ENCODE measurements around the gene ARID5B. TPM values are rescaled to one million over a fixed set of nuclear protein-coding genes. Genes with fewer than 3 reads are reported as not detected.

The ARID5B gene
- total RNA-seq, 1 experiment from 2014 or later, result 168 TPM

- Mint-ChIP-seq H3K4me3 (ENCODE audit: unreplicated experiment) (no peak overlapping the region), H3K27ac (ENCODE audit: unreplicated experiment) (no peak overlapping the region), H3K36me3 (ENCODE audit: insufficient read depth, unreplicated experiment) (peaks cover 98% of the 10 kb centered on the region), H3K4me1 (ENCODE audit: low read depth, unreplicated experiment) (peaks cover 77% of the 10 kb centered on the region), H3K27me3 (ENCODE audit: insufficient read depth, unreplicated experiment) (no peaks in the 10 kb centered on the region), H3K9me3 (ENCODE audit: unreplicated experiment) (no peaks in the 10 kb centered on the region)
- ChIA-PET CTCF (no interaction called here), POLR2A (interaction anchor here (1.2 kb wide), 1 partner anchor 19 kb away, joined by 3 read pairs; no protein-coding TSS in a partner anchor)
- no peak for DNase-seq
- peaks cover 37% of the 10 kb centered on the region for H3K4me1 ChIP-seq
- H3K4me3 ChIP-seq (ENCODE audit: low read depth, low read length), result no peak overlapping the region
- H3K36me3 ChIP-seq (ENCODE audit: control insufficient read depth, insufficient read depth, low read length), result peaks cover 15% of the 10 kb centered on the region
- no TSS peak for BruUV-seq (replicated peaks)
- no peaks in the 10 kb centered on the region for H3K27me3 ChIP-seq (replicated peaks; ENCODE audit: control insufficient read depth, insufficient read depth, low read length)
- no peaks in the 10 kb centered on the region for H3K9me3 ChIP-seq
- intact Hi-C loops (cut with micrococcal nuclease; ENCODE audit: unreplicated experiment), result no loop called here
- TF ChIP-seq CTCF (IDR thresholded peaks at IDR 0.05; ENCODE audit: insufficient read depth in 1 of 2, low read depth in 1 of 2, low read length in 1 of 2, severe bottlenecking in 1 of 2, unreplicated experiment in 1 of 2), result no peak
Observed at GRCh38 chr10:62005687-62006086, 104.2 kb downstream of the ARID5B start.

- ChIA-PET CTCF (no interaction called here), POLR2A (no interaction called here)
- no TSS peak for BruUV-seq (replicated peaks)
- Histone ChIP-seq H3K4me1 (peaks cover 46% of the 10 kb centered on the region), H3K9me3 (no peaks in the 10 kb centered on the region), H3K4me3 (ENCODE audit: low read depth, low read length) (no peak overlapping the region), H3K36me3 (ENCODE audit: control insufficient read depth, insufficient read depth, low read length) (peaks cover 9% of the 10 kb centered on the region; the same call in 1 of the 2 replicates), H3K27me3 (replicated peaks; ENCODE audit: control insufficient read depth, insufficient read depth, low read length) (no peaks in the 10 kb centered on the region)
- Mint-ChIP-seq H3K36me3 (ENCODE audit: insufficient read depth, unreplicated experiment) (peaks cover 98% of the 10 kb centered on the region), H3K27ac (ENCODE audit: unreplicated experiment) (no peak overlapping the region), H3K27me3 (ENCODE audit: insufficient read depth, unreplicated experiment) (no peaks in the 10 kb centered on the region), H3K4me1 (ENCODE audit: low read depth, unreplicated experiment) (peaks cover 77% of the 10 kb centered on the region), H3K9me3 (ENCODE audit: unreplicated experiment) (no peaks in the 10 kb centered on the region), H3K4me3 (ENCODE audit: unreplicated experiment) (no peak overlapping the region)
- no peak for TF ChIP-seq CTCF (IDR thresholded peaks at IDR 0.05; ENCODE audit: insufficient read depth in 1 of 2, low read depth in 1 of 2, low read length in 1 of 2, severe bottlenecking in 1 of 2, unreplicated experiment in 1 of 2)
- intact Hi-C loops (cut with micrococcal nuclease; ENCODE audit: unreplicated experiment), result no loop called here
- DNase-seq, result no peak
Observed at GRCh38 chr10:62007145-62007544, 105.6 kb downstream of the ARID5B start.

- no peak overlapping the region for H3K4me3 Mint-ChIP-seq (ENCODE audit: unreplicated experiment)
- peaks cover 76% of the 10 kb centered on the region for H3K4me1 Mint-ChIP-seq (ENCODE audit: low read depth, unreplicated experiment)
- no peaks in the 10 kb centered on the region for H3K9me3 ChIP-seq
- H3K4me3 ChIP-seq (ENCODE audit: low read depth, low read length), result no peak overlapping the region
- POLR2A ChIA-PET, result interaction anchor here (0.6 kb wide), 1 partner anchor 18 kb away, joined by 7 read pairs; no protein-coding TSS in a partner anchor
- H3K27me3 ChIP-seq (replicated peaks; ENCODE audit: control insufficient read depth, insufficient read depth, low read length), result no peaks in the 10 kb centered on the region
- intact Hi-C loops (cut with micrococcal nuclease; ENCODE audit: unreplicated experiment), result no loop called here
- H3K36me3 Mint-ChIP-seq (ENCODE audit: insufficient read depth, unreplicated experiment), result peaks cover 98% of the 10 kb centered on the region
- H3K4me1 ChIP-seq, result peaks cover 43% of the 10 kb centered on the region
- H3K9me3 Mint-ChIP-seq (ENCODE audit: unreplicated experiment), result no peaks in the 10 kb centered on the region
- no peak for TF ChIP-seq CTCF (IDR thresholded peaks at IDR 0.05; ENCODE audit: insufficient read depth in 1 of 2, low read depth in 1 of 2, low read length in 1 of 2, severe bottlenecking in 1 of 2, unreplicated experiment in 1 of 2)
- H3K27ac Mint-ChIP-seq (ENCODE audit: unreplicated experiment), result peak overlapping the region; percentile 46
- no TSS peak for BruUV-seq (replicated peaks)
- peaks cover 11% of the 10 kb centered on the region; the same call in 1 of the 2 replicates for H3K36me3 ChIP-seq (ENCODE audit: control insufficient read depth, insufficient read depth, low read length)
- CTCF ChIA-PET, result no interaction called here
- H3K27me3 Mint-ChIP-seq (ENCODE audit: insufficient read depth, unreplicated experiment), result no peaks in the 10 kb centered on the region
- DNase-seq, result no peak
Observed at GRCh38 chr10:62008196-62008595, 106.7 kb downstream of the ARID5B start.

All from Caco-2 (cell line).